Panc1 (cell line): ENCODE measurements around the gene TMEM108. TPM values are rescaled to one million over a fixed set of nuclear protein-coding genes. Genes with fewer than 3 reads are reported as not detected.

ENCODE experiments used
- ATAC-seq: fragments of 200-7000 bp; cut with Tn5 transposase; 2 replicates; pipeline ENCODE4 v1.9.1; 2020; ENCODE audit warnings: mild to moderate bottlenecking, moderate library complexity
- BruUV-seq: library from RNA; stranded (reverse); fragments of 400-500 nt; replicated peaks from 2 replicates; lab custom pipeline; 2021; lab: Mats Ljungman, UMichigan
- CTCF ChIA-PET: fragments of 300-600 bp; sonication (Branson Sonifier 250); formaldehyde crosslinking; loops from one replicate; lab custom pipeline; 2022; ENCODE audit warnings: antibody characterized with exemption; lab: Charles Lee
- POLR2A ChIA-PET: fragments of 300-600 bp; sonication (Branson Sonifier 250); formaldehyde crosslinking; loops from one replicate; lab custom pipeline; 2022; ENCODE audit warnings: antibody characterized with exemption; lab: Charles Lee
- DNase-seq: peaks from one replicate; pipeline ENCODE4 v3.0.0-alpha.2; 2010; ENCODE audit warnings: low read depth, low spot score
- H3K27ac ChIP-seq: 2 replicates; pipeline ENCODE4 v1.5.1; 2011; ENCODE audit warnings: mild to moderate bottlenecking, low read length, inconsistent platforms
- H3K27me3 ChIP-seq: fragments of 200-500 bp; sonication (Bioruptor generic); 2 replicates; pipeline ENCODE4 v1.6.0; 2014; ENCODE audit warnings: low read length, inconsistent platforms; ENCODE audit not compliant: control insufficient read depth, insufficient read depth
- H3K36me3 ChIP-seq: fragments of 200-500 bp; sonication (Bioruptor generic); 2 replicates; pipeline ENCODE4 v1.5.1; 2014; ENCODE audit warnings: inconsistent platforms, mild to moderate bottlenecking, low read length, moderate library complexity; ENCODE audit not compliant: control insufficient read depth, insufficient read depth
- H3K4me1 ChIP-seq: 2 replicates; pipeline ENCODE4 v1.5.1; 2011; ENCODE audit warnings: inconsistent platforms, mild to moderate bottlenecking, low read length, moderate library complexity; ENCODE audit not compliant: control insufficient read depth, insufficient read depth
- H3K4me3 ChIP-seq, 2 experiments: 2 replicates each; pipeline ENCODE4 v1.5.1; 2011 to 2012; ENCODE audit warnings: low read depth in 2 of 2, low read length in 2 of 2, mild to moderate bottlenecking in 2 of 2, inconsistent platforms in 1 of 2, moderate library complexity in 1 of 2
- H3K9me3 ChIP-seq: fragments of 200-500 bp; sonication (Bioruptor generic); 2 replicates; pipeline ENCODE4 v1.5.1; 2014; ENCODE audit warnings: low read depth, mild to moderate bottlenecking, inconsistent platforms, low read length, moderate library complexity; ENCODE audit not compliant: control insufficient read depth, insufficient read depth
- CTCF ChIP-seq: fragments of 450-650 bp; IDR thresholded peaks from 2 replicates; pipeline ENCODE4 v1.5.1; 2017; ENCODE audit warnings: mild to moderate bottlenecking
- POLR2AphosphoS5 ChIP-seq: IDR thresholded peaks from 2 replicates; pipeline ENCODE4 v1.6.1; 2012; ENCODE audit warnings: mild to moderate bottlenecking, low read depth, low read length, moderate library complexity
- SIN3A ChIP-seq: IDR thresholded peaks from 2 replicates; pipeline ENCODE4 v1.6.1; 2012; ENCODE audit warnings: low read depth, mild to moderate bottlenecking, low read length, moderate library complexity, borderline replicate concordance; ENCODE audit not compliant: insufficient read depth
- TCF7L2 ChIP-seq: IDR thresholded peaks from 2 replicates; pipeline ENCODE4 v1.6.1; 2011; ENCODE audit warnings: mild to moderate bottlenecking, low read depth, low read length, inconsistent platforms
- in situ Hi-C: cut with HindIII; loops from 2 replicates; pipeline ENCODE4 v1.10.0; 2016; ENCODE audit warnings: low sequenced_read_pairs, low pct_unique_long_range_greater_than_20kb
- intact Hi-C: fragments of 100-400 bp; cut with micrococcal nuclease; formaldehyde crosslinking; loops from one replicate; pipeline ENCODE4 v1.10.0; 2022; ENCODE audit not compliant: unreplicated experiment
- total RNA-seq: library from RNA; stranded (reverse); gene quantifications from one replicate; pipeline ENCODE4 v1.2.1, GENCODE V29; 2021; ENCODE audit not compliant: unreplicated experiment
- TF ChIP-seq, protein P1 (sequence below), 2 experiments: IDR thresholded peaks; 2 replicates each; pipeline ENCODE4 v1.6.1; 2011 to 2012; ENCODE audit warnings: low read depth in 2 of 2, control low read depth in 1 of 2, low read length in 1 of 2, mild to moderate bottlenecking in 1 of 2, moderate library complexity in 1 of 2; ENCODE audit not compliant: insufficient read depth in 1 of 2

Gene TMEM108
- total RNA-seq, 1 experiment from 2014 or later: 0.41 TPM

GRCh38 chr3:133047980-133048379, 9.8 kb downstream of the TMEM108 start:
- no peak for ATAC-seq
- ChIA-PET POLR2A (no interaction called here), CTCF (no interaction called here)
- Histone ChIP-seq H3K27me3 (peaks cover 7% of the 10 kb centered on the region; the same call in 1 of the 2 replicates), H3K9me3 (no peaks in the 10 kb centered on the region), H3K36me3 (no peaks in the 10 kb centered on the region; the same call in 1 of the 2 replicates), H3K4me1 (no peaks in the 10 kb centered on the region), H3K4me3 (no peak overlapping the region), H3K27ac (no peak overlapping the region)
- intact Hi-C loops (no loop called here), in situ Hi-C loops (no loop called here)
- no TSS peak for BruUV-seq
- TF ChIP-seq CTCF (no peak), POLR2AphosphoS5 (no peak), SIN3A (no peak), TCF7L2 (no peak)
- TF ChIP-seq, protein P1, sequence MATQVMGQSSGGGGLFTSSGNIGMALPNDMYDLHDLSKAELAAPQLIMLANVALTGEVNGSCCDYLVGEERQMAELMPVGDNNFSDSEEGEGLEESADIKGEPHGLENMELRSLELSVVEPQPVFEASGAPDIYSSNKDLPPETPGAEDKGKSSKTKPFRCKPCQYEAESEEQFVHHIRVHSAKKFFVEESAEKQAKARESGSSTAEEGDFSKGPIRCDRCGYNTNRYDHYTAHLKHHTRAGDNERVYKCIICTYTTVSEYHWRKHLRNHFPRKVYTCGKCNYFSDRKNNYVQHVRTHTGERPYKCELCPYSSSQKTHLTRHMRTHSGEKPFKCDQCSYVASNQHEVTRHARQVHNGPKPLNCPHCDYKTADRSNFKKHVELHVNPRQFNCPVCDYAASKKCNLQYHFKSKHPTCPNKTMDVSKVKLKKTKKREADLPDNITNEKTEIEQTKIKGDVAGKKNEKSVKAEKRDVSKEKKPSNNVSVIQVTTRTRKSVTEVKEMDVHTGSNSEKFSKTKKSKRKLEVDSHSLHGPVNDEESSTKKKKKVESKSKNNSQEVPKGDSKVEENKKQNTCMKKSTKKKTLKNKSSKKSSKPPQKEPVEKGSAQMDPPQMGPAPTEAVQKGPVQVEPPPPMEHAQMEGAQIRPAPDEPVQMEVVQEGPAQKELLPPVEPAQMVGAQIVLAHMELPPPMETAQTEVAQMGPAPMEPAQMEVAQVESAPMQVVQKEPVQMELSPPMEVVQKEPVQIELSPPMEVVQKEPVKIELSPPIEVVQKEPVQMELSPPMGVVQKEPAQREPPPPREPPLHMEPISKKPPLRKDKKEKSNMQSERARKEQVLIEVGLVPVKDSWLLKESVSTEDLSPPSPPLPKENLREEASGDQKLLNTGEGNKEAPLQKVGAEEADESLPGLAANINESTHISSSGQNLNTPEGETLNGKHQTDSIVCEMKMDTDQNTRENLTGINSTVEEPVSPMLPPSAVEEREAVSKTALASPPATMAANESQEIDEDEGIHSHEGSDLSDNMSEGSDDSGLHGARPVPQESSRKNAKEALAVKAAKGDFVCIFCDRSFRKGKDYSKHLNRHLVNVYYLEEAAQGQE (IDR thresholded peaks at IDR 0.05; ENCODE audit: insufficient read depth in 1 of 2, low read depth in 2 of 2, low read length in 1 of 2): no peak
- no peak for DNase-seq

GRCh38 chr3:133049491-133049890, 11.3 kb downstream of the TMEM108 start:
- BruUV-seq: no TSS peak
- ATAC-seq: no peak
- Histone ChIP-seq H3K4me1 (no peaks in the 10 kb centered on the region), H3K9me3 (no peaks in the 10 kb centered on the region), H3K27ac (no peak overlapping the region), H3K36me3 (no peaks in the 10 kb centered on the region; the same call in 1 of the 2 replicates), H3K4me3 (no peak overlapping the region), H3K27me3 (peaks cover 7% of the 10 kb centered on the region; the same call in 1 of the 2 replicates)
- intact Hi-C loops (no loop called here), in situ Hi-C loops (no loop called here)
- POLR2A ChIA-PET: no interaction called here
- CTCF ChIA-PET: no interaction called here
- TF ChIP-seq, protein P1 (IDR thresholded peaks at IDR 0.05; ENCODE audit: insufficient read depth in 1 of 2, low read depth in 2 of 2, low read length in 1 of 2): no peak
- no peak for TF ChIP-seq TCF7L2
- TF ChIP-seq CTCF: no peak
- TF ChIP-seq SIN3A: no peak
- TF ChIP-seq POLR2AphosphoS5: no peak
- no peak for DNase-seq
